Activated CD8-positive, alpha-beta memory T cell treated with anti-CD3 and anti-CD28 coated beads, Interleukin-2, amount 50 U/mL, for 1 hour (primary cell): ENCODE data around the gene TENM4.
"Not testable (repeated sequence)": the region's sequence is repeated elsewhere in the genome, so short reads cannot be mapped to it uniquely, and the experiment has no call there.

ENCODE experiments used
- DNase-seq: peaks from one replicate; pipeline ENCODE4 v3.0.0-alpha.2; 2020; ENCODE audit errors: extremely low read depth

The TENM4 gene

GRCh38 chr11:79021601-79022000 lies 419.2 kb downstream of the TENM4 start:
- no peak for DNase-seq

- DNase-seq = no peak
Observed at GRCh38 chr11:79019975-79020374, 420.9 kb downstream of the TENM4 start.

DNA sequence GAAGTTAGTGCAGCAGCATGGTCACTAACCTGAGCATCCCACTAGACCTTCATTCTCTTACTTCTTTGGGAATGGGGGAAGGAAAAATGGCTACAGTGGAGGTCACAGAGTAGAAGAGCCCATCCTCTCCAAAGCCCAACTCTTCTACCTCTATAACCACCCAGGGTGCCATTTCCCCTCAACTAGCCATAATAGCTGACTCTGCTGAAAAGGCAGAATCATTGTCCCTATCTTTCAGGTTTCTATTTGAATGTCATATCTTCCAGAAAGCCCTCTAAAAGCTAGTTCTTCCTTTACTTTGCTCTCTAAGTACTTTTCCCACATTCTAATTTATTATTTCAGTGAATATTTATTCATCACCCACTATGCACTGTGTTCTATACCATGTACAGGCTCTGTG lies 421.6 kb downstream of the TENM4 start:
- no peak for DNase-seq

- no peak for DNase-seq
Observed at GRCh38 chr11:79018371-79018849, 422.4 kb downstream of the TENM4 start.

DNA sequence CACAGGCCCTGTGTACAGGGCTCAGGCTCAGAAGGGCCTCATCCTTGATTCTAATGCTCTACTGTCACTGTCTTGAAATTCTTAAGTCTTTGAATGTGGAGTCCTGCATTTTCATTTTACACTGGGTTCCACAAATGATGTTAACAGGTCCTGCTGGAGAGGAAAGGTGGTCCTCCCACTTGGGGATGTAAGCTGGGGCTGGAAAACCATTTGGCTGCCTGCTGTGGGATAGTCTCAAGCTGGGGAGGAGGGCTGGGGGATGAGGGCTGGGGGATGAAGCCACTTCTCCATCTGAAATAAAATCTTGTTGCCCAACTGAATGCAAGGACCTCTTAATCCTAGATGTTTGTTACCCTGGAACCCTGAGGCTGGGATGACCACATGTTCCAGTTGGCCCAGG lies 423.0 kb downstream of the TENM4 start:
- DNase-seq = no peak

- DNase-seq = no peak
Observed at GRCh38 chr11:79013509-79013908, 427.3 kb downstream of the TENM4 start.

DNA sequence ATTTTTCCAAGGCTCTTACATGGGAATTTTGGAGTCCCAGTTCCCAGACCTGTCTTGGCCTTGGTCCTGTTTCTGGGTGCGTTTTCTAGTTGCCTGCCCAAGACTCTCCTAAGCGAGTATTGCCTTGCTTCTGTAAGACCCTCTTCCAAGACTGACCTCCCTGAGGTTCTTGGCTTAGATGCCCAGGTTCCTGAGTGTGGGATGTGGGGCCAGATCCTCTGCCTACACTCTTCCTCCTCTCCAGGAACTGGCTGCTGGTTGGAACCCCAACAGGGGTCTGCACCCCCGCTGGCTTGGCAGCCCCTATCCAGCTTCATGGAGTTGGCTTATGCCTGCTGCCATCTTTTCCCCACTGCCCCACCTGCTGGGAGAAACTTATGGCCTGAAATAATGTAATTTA lies 429.5 kb downstream of the TENM4 start:
- no peak for DNase-seq

GRCh38 chr11:79007771-79008402 lies 432.9 kb downstream of the TENM4 start:
- no peak for DNase-seq

GRCh38 chr11:79006854-79007253 lies 434.0 kb downstream of the TENM4 start:
- DNase-seq = no peak

- DNase-seq = no peak
Observed at GRCh38 chr11:78996007-78996406, 444.8 kb downstream of the TENM4 start.

GRCh38 chr11:78995171-78995570 lies 445.7 kb downstream of the TENM4 start:
- no peak for DNase-seq

DNA sequence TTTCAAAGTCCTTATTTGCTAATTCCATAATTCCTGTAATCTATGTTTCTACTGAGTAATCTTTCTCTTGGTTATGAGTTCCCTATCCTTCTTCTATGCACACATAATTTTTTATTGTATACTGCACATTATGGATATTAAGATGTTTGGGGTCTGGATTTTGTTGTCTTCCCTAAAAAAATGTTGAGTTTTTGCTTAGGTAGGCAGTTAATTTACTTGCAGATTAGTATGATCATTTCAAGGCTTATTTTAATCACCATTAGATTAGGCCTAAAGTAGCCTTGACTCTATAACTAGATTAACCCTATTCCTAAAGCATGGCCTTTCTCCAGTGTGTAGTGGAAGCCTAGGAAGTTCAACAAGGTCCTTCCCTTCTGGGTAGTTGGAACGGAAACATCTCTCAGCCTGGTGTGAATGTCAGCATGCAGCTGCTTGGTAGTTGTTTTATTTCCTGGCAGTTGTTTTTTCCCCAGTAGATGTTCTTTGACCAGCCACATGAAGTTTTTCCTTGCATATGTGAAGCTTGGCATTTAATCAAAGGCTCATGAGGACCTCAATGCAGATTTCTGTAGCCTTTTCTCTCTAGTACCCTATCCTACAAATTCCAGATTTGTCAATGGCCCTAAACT lies 446.9 kb downstream of the TENM4 start:
- no peak for DNase-seq

- DNase-seq = no peak
Observed at GRCh38 chr11:78991681-78992080, 449.1 kb downstream of the TENM4 start.

- no peak for DNase-seq
Observed at GRCh38 chr11:78990261-78990660, 450.6 kb downstream of the TENM4 start.

DNA sequence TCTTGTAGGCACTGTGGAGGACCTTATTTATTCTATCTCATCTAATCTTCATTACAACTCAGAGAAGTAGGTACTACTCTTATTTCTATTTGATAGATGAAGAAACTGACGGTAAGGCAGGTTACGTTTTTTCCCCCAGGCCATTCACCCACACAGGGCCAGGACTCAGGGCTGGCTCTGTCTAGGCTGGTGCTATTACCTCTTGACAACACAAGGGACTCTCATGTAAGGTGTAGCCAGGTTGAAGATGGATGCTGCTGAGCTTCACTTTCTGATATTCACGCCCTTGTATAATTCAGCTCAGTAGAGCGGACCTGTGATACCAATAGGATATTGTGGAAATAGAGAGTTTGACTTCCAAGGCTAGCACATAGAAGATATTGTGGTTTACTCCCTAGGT lies 453.1 kb downstream of the TENM4 start:
- no peak for DNase-seq

GRCh38 chr11:78986305-78986704 lies 454.5 kb downstream of the TENM4 start:
- DNase-seq = no peak

DNA sequence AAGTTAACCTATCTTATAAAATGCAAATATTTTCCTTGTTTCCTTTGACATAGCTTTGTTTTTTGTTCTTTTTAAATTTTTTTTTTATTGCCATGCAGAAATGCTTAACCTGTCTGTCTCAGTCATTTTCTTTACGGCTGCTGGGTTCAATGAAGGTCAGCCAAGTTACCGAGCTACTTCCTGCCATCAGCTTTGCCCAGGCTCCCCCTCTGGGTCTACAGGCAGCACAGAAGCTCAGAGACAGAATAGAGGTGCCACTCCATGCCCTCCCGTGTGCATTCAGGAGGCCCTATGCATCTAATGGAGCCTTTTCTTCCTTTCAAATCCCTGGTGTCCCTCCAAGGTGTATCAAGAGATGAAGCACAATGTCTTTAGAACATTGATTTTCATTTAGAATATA lies 455.2 kb downstream of the TENM4 start:
- DNase-seq = no peak

- DNase-seq = no peak
Observed at GRCh38 chr11:78982473-78982872, 458.4 kb downstream of the TENM4 start.

- no peak for DNase-seq
Observed at GRCh38 chr11:78981153-78981552, 459.7 kb downstream of the TENM4 start.

- no peak for DNase-seq
Observed at GRCh38 chr11:78978831-78979230, 462.0 kb downstream of the TENM4 start.

DNA sequence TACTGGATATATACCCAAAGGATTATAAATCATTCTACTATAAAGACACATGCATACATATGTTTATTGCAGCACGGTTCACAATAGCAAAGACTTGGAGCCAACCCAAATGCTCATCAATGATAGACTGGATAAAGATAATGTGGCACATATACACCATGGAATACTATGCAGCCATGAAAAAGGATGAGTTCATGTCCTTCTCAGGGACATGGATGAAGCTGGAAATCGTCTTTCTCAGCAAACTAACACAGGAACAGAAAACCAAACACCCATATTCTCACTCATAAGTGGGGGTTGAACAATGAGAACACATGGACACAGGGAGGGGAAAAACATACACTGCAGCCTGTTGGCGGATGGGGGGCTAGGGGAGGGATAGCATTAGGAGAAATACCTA lies 463.0 kb downstream of the TENM4 start:
- not testable (repeated sequence) for DNase-seq

GRCh38 chr11:78977009-78977408 lies 463.8 kb downstream of the TENM4 start:
- no peak for DNase-seq

DNA sequence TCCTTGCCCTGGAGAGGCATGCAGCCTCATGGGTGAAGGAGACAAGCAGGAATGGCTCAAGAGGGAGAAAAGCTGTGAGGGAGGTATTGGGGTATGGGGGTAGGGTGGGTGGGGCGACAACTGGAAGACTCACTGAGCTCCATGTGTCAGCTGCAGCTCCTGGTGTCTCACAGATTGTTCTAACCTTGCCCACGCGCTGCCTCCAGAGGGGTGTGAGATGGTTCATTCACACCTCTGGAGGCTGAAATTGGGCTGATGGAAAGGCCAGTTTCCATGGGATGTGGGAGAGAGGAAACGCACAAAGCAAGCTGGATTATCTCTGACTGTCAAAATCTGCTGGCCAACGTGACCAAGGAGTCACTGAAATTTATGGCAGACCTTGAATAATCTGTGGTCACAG lies 465.7 kb downstream of the TENM4 start:
- DNase-seq = no peak

GRCh38 chr11:78973876-78974275 lies 467.0 kb downstream of the TENM4 start:
- DNase-seq = no peak
